ENCODE data around the gene CDK1.

DNA sequence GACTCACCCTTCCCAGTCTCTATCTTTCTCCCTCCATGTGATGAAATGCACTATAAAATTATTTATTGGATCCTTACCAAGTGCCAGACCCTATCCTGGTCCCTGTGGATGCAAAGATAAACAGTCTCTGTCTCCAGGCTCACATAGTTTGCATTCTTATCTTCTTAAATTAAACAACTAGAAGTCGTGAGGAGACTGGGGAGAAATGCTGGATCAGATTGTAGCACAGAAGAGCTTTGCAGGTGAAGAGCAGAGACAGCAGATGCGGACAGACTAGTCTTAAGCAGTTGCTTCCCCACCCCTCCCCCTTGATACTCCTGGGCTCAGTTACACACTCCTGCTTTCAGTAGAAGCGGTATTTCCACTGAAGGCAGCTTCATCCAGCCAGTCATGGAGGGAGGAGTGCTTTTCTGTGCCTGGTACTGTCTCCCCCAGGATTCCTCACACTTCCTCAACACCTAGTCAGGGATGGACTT, 20.8 kb upstream of the CDK1 start:
- no peak for TF ChIP-seq EZH2 (IDR thresholded peaks at IDR 0.05; ENCODE audit: borderline replicate concordance, insufficient read depth, low read depth, low read length, poor library complexity, severe bottlenecking)
- TF ChIP-seq, protein P1, sequence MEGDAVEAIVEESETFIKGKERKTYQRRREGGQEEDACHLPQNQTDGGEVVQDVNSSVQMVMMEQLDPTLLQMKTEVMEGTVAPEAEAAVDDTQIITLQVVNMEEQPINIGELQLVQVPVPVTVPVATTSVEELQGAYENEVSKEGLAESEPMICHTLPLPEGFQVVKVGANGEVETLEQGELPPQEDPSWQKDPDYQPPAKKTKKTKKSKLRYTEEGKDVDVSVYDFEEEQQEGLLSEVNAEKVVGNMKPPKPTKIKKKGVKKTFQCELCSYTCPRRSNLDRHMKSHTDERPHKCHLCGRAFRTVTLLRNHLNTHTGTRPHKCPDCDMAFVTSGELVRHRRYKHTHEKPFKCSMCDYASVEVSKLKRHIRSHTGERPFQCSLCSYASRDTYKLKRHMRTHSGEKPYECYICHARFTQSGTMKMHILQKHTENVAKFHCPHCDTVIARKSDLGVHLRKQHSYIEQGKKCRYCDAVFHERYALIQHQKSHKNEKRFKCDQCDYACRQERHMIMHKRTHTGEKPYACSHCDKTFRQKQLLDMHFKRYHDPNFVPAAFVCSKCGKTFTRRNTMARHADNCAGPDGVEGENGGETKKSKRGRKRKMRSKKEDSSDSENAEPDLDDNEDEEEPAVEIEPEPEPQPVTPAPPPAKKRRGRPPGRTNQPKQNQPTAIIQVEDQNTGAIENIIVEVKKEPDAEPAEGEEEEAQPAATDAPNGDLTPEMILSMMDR (IDR thresholded peaks at IDR 0.05) = no peak

Data from B cell (primary cell).